Mesothelial cell of epicardium (in vitro differentiated cells): ENCODE results near the gene PLA2G6. TPM values are rescaled to one million over a fixed set of nuclear protein-coding genes. Genes with fewer than 3 reads are reported as not detected.

Experiments used
- DNase-seq, 2 experiments: peaks; one replicate each; pipeline ENCODE4 v3.0.0; 2021; ENCODE audit warnings: low spot score in 2 of 2; ENCODE audit not compliant: unreplicated experiment in 2 of 2
- H3K27ac Mint-ChIP-seq: 2 replicates; pipeline ENCODE4 v1.8.0; 2021; ENCODE audit warnings: mixed read lengths
- H3K27me3 Mint-ChIP-seq: 2 replicates; pipeline ENCODE4 v1.8.0; 2021; ENCODE audit warnings: low read depth, mixed read lengths
- H3K36me3 Mint-ChIP-seq: 2 replicates; pipeline ENCODE4 v1.8.0; 2021; ENCODE audit warnings: mixed read lengths
- H3K4me1 Mint-ChIP-seq: 2 replicates; pipeline ENCODE4 v1.8.0; 2021; ENCODE audit warnings: mixed read lengths
- H3K4me3 Mint-ChIP-seq: 2 replicates; pipeline ENCODE4 v1.8.0; 2021; ENCODE audit warnings: mild to moderate bottlenecking, moderate library complexity, mixed read lengths
- H3K9me3 Mint-ChIP-seq: 2 replicates; pipeline ENCODE4 v1.8.0; 2021; ENCODE audit warnings: mixed read lengths
- total RNA-seq: library from RNA; stranded (reverse); gene quantifications from 3 replicates; pipeline ENCODE4 v1.2.1, GENCODE V29; 2021
- TF ChIP-seq, protein P1 (sequence below): fragments of 200-600 bp; sonication (generic); IDR thresholded peaks from one replicate; pipeline ENCODE4 v1.5.0; 2021; ENCODE audit warnings: antibody characterized with exemption; ENCODE audit not compliant: unreplicated experiment

The PLA2G6 gene
- total RNA-seq, 1 donor from 2014 or later, result 88.2 TPM

DNA sequence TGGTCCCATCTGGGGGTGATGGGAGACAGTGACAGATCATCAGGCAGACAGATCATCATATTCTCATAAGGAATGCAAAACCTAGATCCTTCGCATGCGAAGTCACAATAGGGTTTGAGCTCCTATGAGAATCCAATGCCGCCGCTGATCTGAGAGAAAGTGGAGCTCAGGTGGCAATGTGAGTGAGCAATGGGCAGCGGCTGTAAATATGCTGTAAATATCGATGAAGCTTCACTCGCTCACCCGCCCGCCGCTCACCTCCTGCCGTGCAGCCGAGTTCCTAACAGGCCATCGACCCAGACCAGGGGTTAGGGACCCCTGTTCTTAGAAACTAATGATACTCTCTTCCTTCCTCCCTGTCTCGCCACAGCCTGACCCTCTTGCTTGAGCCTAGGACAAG, 9.4 kb upstream of the PLA2G6 start:
- DNase-seq, result no peak
- TF ChIP-seq, protein P1, sequence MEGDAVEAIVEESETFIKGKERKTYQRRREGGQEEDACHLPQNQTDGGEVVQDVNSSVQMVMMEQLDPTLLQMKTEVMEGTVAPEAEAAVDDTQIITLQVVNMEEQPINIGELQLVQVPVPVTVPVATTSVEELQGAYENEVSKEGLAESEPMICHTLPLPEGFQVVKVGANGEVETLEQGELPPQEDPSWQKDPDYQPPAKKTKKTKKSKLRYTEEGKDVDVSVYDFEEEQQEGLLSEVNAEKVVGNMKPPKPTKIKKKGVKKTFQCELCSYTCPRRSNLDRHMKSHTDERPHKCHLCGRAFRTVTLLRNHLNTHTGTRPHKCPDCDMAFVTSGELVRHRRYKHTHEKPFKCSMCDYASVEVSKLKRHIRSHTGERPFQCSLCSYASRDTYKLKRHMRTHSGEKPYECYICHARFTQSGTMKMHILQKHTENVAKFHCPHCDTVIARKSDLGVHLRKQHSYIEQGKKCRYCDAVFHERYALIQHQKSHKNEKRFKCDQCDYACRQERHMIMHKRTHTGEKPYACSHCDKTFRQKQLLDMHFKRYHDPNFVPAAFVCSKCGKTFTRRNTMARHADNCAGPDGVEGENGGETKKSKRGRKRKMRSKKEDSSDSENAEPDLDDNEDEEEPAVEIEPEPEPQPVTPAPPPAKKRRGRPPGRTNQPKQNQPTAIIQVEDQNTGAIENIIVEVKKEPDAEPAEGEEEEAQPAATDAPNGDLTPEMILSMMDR, result no peak
- H3K4me3 Mint-ChIP-seq, result no peak overlapping the region
- no peaks in the 10 kb centered on the region for H3K36me3 Mint-ChIP-seq
- no peaks in the 10 kb centered on the region for H3K4me1 Mint-ChIP-seq
- H3K27me3 Mint-ChIP-seq, result no peaks in the 10 kb centered on the region
- no peak overlapping the region for H3K27ac Mint-ChIP-seq
- no peaks in the 10 kb centered on the region for H3K9me3 Mint-ChIP-seq

DNA sequence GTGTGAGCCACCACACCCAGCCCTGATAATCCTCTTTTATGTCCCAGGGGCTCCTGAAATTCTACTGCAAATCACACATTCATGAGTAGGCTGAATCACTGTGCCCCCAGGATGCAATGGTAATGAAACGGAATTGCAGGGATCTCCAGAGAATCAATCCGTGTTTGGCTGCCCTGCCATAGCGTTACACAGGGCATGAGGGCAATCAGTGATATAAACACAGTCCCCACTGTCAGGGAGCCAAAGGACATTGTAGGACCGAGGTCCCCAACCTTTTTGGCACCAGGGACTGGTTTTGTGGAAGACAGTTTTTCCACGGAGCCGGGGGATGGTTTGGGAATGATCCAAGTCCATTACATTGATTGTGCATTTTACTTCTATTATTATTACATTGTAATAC, 9.0 kb upstream of the PLA2G6 start:
- H3K27me3 Mint-ChIP-seq, result no peaks in the 10 kb centered on the region
- DNase-seq, result no peak
- TF ChIP-seq, protein P1, result no peak
- H3K9me3 Mint-ChIP-seq, result no peaks in the 10 kb centered on the region
- H3K36me3 Mint-ChIP-seq, result no peaks in the 10 kb centered on the region
- H3K27ac Mint-ChIP-seq, result no peak overlapping the region
- no peaks in the 10 kb centered on the region for H3K4me1 Mint-ChIP-seq
- H3K4me3 Mint-ChIP-seq, result no peak overlapping the region

DNA sequence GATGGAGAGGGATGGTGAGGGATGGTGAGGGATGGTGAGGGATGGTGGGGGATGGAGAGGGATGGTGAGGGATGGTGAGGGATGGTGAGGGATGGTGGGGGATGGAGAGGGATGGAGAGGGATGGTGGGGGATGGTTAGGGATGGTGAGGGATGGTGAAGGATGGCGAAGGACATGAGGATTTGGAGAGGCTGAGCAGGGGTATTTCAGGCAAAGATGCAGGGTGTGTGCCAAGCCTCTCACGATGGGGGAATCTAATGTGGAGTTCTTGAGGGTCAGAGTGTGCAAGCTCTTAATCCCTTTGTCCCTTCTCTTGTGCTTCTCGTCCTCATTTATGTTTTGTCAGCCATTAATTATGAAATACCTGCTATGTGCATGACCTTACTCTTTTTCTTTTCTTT, 7.5 kb upstream of the PLA2G6 start:
- DNase-seq, result no peak
- Mint-ChIP-seq H3K36me3 (no peaks in the 10 kb centered on the region), H3K4me1 (no peaks in the 10 kb centered on the region), H3K4me3 (no peak overlapping the region), H3K9me3 (no peaks in the 10 kb centered on the region), H3K27ac (no peak overlapping the region), H3K27me3 (no peaks in the 10 kb centered on the region)
- TF ChIP-seq, protein P1, result no peak

DNA sequence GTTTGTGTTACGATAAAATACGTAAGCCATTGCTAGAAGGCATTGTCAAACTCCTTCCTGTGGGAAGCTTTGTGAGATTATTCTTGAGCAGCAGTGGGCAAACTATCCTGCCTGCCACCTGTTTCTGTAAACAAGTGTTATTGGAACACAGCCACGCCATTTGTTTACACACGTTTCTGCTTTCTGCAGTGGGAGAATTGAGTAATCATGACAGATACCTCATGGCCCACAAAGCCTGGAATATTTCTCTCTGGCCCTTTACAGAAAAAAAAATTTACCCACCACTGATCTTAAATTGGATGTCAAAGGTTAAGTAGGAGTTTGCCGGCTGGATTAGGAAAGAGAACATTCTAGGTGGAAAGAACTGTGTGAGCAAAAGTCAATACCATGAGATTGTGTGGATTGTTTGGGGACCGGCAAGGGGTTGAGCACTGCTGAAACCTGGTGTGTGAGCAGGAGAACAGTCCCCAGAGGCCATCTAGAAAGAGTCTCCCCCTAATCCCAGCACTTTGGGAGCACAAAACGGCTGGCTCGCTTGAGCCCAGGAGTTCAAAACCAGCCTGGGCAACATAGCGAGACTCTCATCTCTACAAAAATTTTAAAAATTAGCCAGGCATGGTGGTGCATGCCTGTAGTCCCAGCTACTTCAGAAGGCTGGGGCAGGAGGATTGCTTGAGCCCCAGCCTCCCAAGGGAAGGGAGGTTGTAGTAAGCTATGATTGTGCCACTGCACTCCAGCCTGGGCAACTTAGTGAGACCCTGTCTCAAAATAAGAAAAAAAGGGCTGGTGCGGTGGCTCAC, 6.0 kb upstream of the PLA2G6 start:
- DNase-seq, result no peak

DNA sequence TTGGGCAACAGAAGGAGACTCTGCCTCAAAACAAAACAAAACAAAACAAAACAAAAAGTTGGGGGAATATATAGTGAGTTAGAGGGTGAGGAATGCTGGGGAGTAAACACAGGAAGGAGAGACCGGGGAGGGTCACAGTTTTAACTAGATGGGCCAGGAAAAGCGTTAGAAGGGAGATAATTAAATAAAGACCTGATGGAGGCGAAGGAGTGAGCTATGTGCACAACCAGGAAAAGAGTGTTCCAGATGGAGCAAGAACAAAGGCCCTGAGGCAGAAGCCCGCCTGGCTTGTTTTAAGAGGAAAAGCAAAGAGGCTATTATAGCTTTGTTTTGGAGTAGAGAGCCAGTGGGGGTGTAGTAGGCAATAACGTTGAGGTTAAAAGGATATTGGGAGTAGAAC, 4.8 kb upstream of the PLA2G6 start:
- Mint-ChIP-seq H3K4me3 (no peak overlapping the region), H3K36me3 (no peaks in the 10 kb centered on the region), H3K27me3 (no peaks in the 10 kb centered on the region), H3K4me1 (peaks cover 7% of the 10 kb centered on the region), H3K9me3 (no peaks in the 10 kb centered on the region), H3K27ac (no peak overlapping the region)
- TF ChIP-seq, protein P1, result no peak
- DNase-seq, result no peak

More for the DNA sequence above, 6.0 kb upstream of the PLA2G6 start:
- H3K27ac Mint-ChIP-seq, result no peak overlapping the region
- no peaks in the 10 kb centered on the region for H3K4me1 Mint-ChIP-seq
- no peaks in the 10 kb centered on the region for H3K9me3 Mint-ChIP-seq
- no peaks in the 10 kb centered on the region for H3K36me3 Mint-ChIP-seq
- no peaks in the 10 kb centered on the region for H3K27me3 Mint-ChIP-seq
- TF ChIP-seq, protein P1, result no peak
- H3K4me3 Mint-ChIP-seq, result no peak overlapping the region
